Neuronal stem cell (in vitro differentiated cells): ENCODE data around the gene DCLK1.

Experiments used
- DNase-seq: peaks from one replicate; pipeline ENCODE4 v3.0.0-alpha.2; 2013; ENCODE audit warnings: low spot score
- H2AFZ ChIP-seq: one replicate; pipeline ENCODE4 v1.6.1; 2013; ENCODE audit warnings: mild to moderate bottlenecking, low read length, inconsistent platforms
- H2AK5ac ChIP-seq: 2 replicates; pipeline ENCODE4 v1.6.1; 2013; ENCODE audit warnings: low read depth, mild to moderate bottlenecking, inconsistent platforms, low read length, moderate library complexity, mixed read lengths
- H2BK120ac ChIP-seq: 2 replicates; pipeline ENCODE4 v1.6.1; 2013; ENCODE audit warnings: low read depth, mild to moderate bottlenecking, inconsistent platforms, low read length, moderate library complexity, mixed read lengths
- H2BK12ac ChIP-seq: one replicate; pipeline ENCODE4 v1.6.1; 2013; ENCODE audit warnings: low read length, inconsistent platforms
- H2BK15ac ChIP-seq: 2 replicates; pipeline ENCODE4 v1.6.1; 2013; ENCODE audit warnings: mild to moderate bottlenecking, low read length, inconsistent platforms, mixed read lengths
- H2BK5ac ChIP-seq: one replicate; pipeline ENCODE4 v1.6.1; 2013; ENCODE audit warnings: inconsistent platforms, mild to moderate bottlenecking, low read length, moderate library complexity
- H3K14ac ChIP-seq: one replicate; pipeline ENCODE4 v1.6.1; 2013; ENCODE audit warnings: low read length, inconsistent platforms
- H3K18ac ChIP-seq: 2 replicates; pipeline ENCODE4 v1.6.1; 2013; ENCODE audit warnings: low read length, inconsistent platforms
- H3K23ac ChIP-seq: 2 replicates; pipeline ENCODE4 v1.6.1; 2013; ENCODE audit warnings: low read depth, mild to moderate bottlenecking, mixed read lengths, low read length, inconsistent platforms; ENCODE audit not compliant: poor library complexity
- H3K27ac ChIP-seq: replicated peaks from 3 replicates; pipeline ENCODE4 v1.5.1; 2013; ENCODE audit warnings: low read length, inconsistent platforms
- H3K27me3 ChIP-seq, 3 experiments: 2 replicates each; pipeline ENCODE4 v1.6.1; 2013; ENCODE audit warnings: low read length in 3 of 3, mild to moderate bottlenecking in 2 of 3, inconsistent platforms in 1 of 3, low read depth in 1 of 3, mixed read lengths in 1 of 3, moderate library complexity in 1 of 3; ENCODE audit not compliant: control insufficient read depth in 3 of 3, insufficient read depth in 3 of 3
- H3K36me3 ChIP-seq, 2 donors: replicated peaks in 1 of 2; 2 replicates each; pipeline ENCODE4 v1.6.1; 2013; ENCODE audit warnings: low read length in 2 of 2; ENCODE audit not compliant: control insufficient read depth in 2 of 2, insufficient read depth in 2 of 2
- H3K4ac ChIP-seq: 2 replicates; pipeline ENCODE4 v1.6.1; 2013; ENCODE audit warnings: inconsistent platforms, mild to moderate bottlenecking, low read length, moderate library complexity
- H3K4me1 ChIP-seq, 2 donors: 1 replicate in 1 of 2; 2 replicates in 1 of 2; pipeline ENCODE4 v1.6.1; 2013; ENCODE audit warnings: low read length in 2 of 2, low read depth in 1 of 2; ENCODE audit not compliant: control insufficient read depth in 2 of 2, insufficient read depth in 1 of 2
- H3K4me2 ChIP-seq: one replicate; pipeline ENCODE4 v1.6.1; 2013; ENCODE audit warnings: mild to moderate bottlenecking, low read length, inconsistent platforms; ENCODE audit not compliant: insufficient read depth, poor library complexity, severe bottlenecking
- H3K4me3 ChIP-seq, 2 donors: 2 replicates each; pipeline ENCODE4 v1.5.1; 2013; ENCODE audit warnings: low read length in 2 of 2, mild to moderate bottlenecking in 2 of 2, inconsistent platforms in 1 of 2, moderate library complexity in 1 of 2
- H3K79me1 ChIP-seq: one replicate; pipeline ENCODE4 v1.6.1; 2013; ENCODE audit warnings: low read depth, mild to moderate bottlenecking, inconsistent platforms, low read length, moderate library complexity
- H3K9ac ChIP-seq: one replicate; pipeline ENCODE4 v1.6.1; 2013; ENCODE audit warnings: mild to moderate bottlenecking, low read depth, low read length, inconsistent platforms; ENCODE audit not compliant: poor library complexity
- H3K9me3 ChIP-seq, 2 donors: replicated peaks in 1 of 2; 2 replicates each; pipeline versions ENCODE3 to v1.6.1; 2013; ENCODE audit warnings: low read length in 2 of 2, mild to moderate bottlenecking in 2 of 2, inconsistent platforms in 1 of 2, low read depth in 1 of 2, mixed read lengths in 1 of 2, moderate library complexity in 1 of 2; ENCODE audit not compliant: control insufficient read depth in 2 of 2, insufficient read depth in 1 of 2
- H4K8ac ChIP-seq: one replicate; pipeline ENCODE4 v1.6.1; 2013; ENCODE audit warnings: low read depth, mild to moderate bottlenecking, inconsistent platforms, low read length, moderate library complexity
- H4K91ac ChIP-seq: one replicate; pipeline ENCODE4 v1.6.1; 2013; ENCODE audit warnings: low read length, low read depth, mild to moderate bottlenecking, inconsistent platforms; ENCODE audit not compliant: poor library complexity
- WGBS, 2 donors: extraction: QIAGEN DNeasy Blood & Tissue Kit; methylation state at CpG; one replicate each; pipeline ENCODE4 v1.1.7; 2013; ENCODE audit warnings: missing lambda C conversion rate in 2 of 2, mixed read lengths in 1 of 2; ENCODE audit not compliant: insufficient read length in 2 of 2, insufficient replicate concordance in 1 of 2; ENCODE audit errors: extremely low coverage in 2 of 2; 5-methylcytosine and 5-hydroxymethylcytosine counted together

Gene DCLK1

DNA sequence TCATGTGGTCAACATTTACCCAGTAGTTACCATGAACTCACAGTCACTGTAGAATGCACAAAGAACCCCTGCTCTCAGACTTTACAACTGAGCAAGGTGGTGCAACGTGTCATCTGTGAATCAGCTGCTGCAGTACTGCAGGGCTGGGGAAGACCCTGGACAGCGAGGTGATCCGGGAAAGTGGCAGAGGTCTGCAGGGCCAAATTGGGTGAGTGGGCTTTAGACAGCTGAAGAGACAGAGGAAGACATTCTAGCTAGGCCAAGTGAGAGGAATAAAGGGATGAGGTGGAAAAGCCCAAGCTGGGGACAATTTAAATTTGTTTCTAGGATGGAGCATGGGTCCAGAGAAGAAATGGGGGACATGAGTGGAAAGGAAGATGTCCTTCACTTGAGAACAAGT lies 270.5 kb downstream of the DCLK1 start:
- Histone ChIP-seq H3K27me3 (no peaks in the 10 kb centered on the region), H2BK12ac (no peak overlapping the region), H3K9me3 (no peaks in the 10 kb centered on the region), H3K79me1 (no peaks in the 10 kb centered on the region), H3K27ac (no peak overlapping the region), H3K4me2 (no peak overlapping the region), H2AFZ (no peak overlapping the region), H3K14ac (no peak overlapping the region), H3K36me3 (no peaks in the 10 kb centered on the region), H2BK5ac (no peak overlapping the region), H3K18ac (peak overlapping the region; percentile 29), H3K4ac (no peak overlapping the region), H2BK15ac (no peak overlapping the region), H3K4me3 (no peak overlapping the region), H4K8ac (no peak overlapping the region), H3K9ac (no peak overlapping the region), H2BK120ac (no peak overlapping the region), H3K23ac (no peak overlapping the region), H2AK5ac (no peak overlapping the region), H3K4me1 (peaks cover 15 to 17% of the 10 kb centered on the region in 2 donors), H4K91ac (no peak overlapping the region)
- WGBS, 2 donors = no CpG with 5 or more reads among the region's 3 CpGs
- DNase-seq = no peak

DNA sequence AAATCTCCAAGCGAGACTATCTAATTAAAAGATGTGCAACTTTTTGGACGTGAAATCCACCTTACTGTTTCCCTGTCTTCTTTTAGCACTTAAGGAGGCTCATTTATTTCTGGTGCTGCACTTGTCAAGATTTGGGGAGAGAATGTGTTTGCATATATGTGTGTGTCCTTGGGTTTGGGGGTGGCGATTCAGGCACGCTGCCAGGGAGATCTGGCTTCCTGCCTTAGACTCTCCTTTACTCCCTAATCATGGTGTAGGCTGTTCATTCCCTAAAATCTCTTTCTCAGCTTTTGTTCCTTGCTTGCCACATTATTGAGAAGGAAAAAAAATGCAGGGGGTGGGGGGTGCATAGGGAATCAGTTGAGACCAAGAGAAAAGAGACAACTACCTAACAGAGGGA lies 271.2 kb downstream of the DCLK1 start:
- no CpG with 5 or more reads among the region's 4 CpGs for WGBS, 2 donors
- Histone ChIP-seq H2BK5ac (no peak overlapping the region), H3K27me3 (no peaks in the 10 kb centered on the region), H3K23ac (no peak overlapping the region), H3K4me2 (no peak overlapping the region), H2BK12ac (no peak overlapping the region), H3K18ac (no peak overlapping the region), H3K9me3 (no peaks in the 10 kb centered on the region), H2BK120ac (no peak overlapping the region), H3K9ac (no peak overlapping the region), H3K4ac (no peak overlapping the region), H4K8ac (no peak overlapping the region), H2AFZ (no peak overlapping the region), H3K27ac (no peak overlapping the region), H3K4me3 (no peak overlapping the region), H3K14ac (no peak overlapping the region), H3K36me3 (no peaks in the 10 kb centered on the region), H2BK15ac (no peak overlapping the region), H2AK5ac (no peak overlapping the region), H4K91ac (no peak overlapping the region), H3K79me1 (no peaks in the 10 kb centered on the region), H3K4me1 (peaks cover 21% of the 10 kb centered on the region in 2 donors)
- no peak for DNase-seq

DNA sequence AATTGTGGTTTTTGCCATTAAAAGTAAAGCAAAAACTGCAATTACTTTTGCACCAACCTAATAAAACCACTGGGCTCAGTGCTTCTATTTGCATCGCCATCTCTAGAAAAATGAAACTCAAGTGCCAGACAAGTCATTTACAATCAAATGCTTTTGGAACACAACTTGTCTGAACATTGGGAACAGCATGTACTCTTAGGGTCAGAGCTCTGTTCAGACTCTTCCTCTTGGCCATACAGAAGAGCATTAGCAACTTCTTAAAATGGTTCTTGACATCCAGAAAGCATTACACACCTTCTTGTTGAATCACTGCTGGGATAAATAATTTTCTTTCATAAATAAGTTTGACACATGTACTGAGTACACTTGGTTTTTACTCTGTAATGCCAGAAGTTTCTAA lies 272.5 kb downstream of the DCLK1 start:
- Histone ChIP-seq H3K23ac (no peak overlapping the region), H3K9ac (no peak overlapping the region), H4K91ac (no peak overlapping the region), H2AK5ac (no peak overlapping the region), H3K4ac (no peak overlapping the region), H3K18ac (no peak overlapping the region), H2AFZ (no peak overlapping the region), H3K9me3 (no peaks in the 10 kb centered on the region), H2BK120ac (no peak overlapping the region), H3K36me3 (no peaks in the 10 kb centered on the region), H3K27me3 (no peaks in the 10 kb centered on the region), H2BK5ac (no peak overlapping the region), H3K27ac (no peak overlapping the region), H3K4me1 (peaks cover 21 to 23% of the 10 kb centered on the region in 2 donors), H3K4me2 (no peak overlapping the region), H3K14ac (no peak overlapping the region), H2BK15ac (no peak overlapping the region), H3K79me1 (no peaks in the 10 kb centered on the region), H4K8ac (no peak overlapping the region), H3K4me3 (no peak overlapping the region), H2BK12ac (no peak overlapping the region)
- WGBS, 2 donors = no CpG with 5 or more reads among the region's 1 CpG
- no peak for DNase-seq

DNA sequence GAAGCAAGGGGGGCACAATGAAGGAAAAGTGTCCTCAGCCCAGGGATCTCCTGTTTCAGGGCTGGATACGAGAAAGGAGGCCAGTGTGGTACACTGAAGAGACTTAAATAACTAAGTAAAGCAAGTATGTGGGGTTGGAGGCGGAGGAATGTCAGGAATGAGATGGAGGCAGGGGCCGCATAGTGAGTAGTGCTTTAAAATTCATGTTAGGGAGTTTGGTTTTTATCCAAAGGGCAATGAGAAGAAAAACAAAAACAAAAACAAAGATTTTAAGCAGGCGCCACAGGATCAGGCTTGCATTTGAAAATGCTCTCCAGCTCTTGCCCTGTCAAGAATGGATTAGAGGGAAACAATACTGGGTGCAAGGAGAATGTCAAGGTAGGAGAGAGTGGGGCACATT lies 273.4 kb downstream of the DCLK1 start:
- no peak overlapping the region for H2BK5ac ChIP-seq
- H3K18ac ChIP-seq = no peak overlapping the region
- no peak overlapping the region for H2BK12ac ChIP-seq
- no peak overlapping the region for H3K23ac ChIP-seq
- no peak overlapping the region for H3K4me3 ChIP-seq
- no peak overlapping the region for H4K91ac ChIP-seq
- H4K8ac ChIP-seq = no peak overlapping the region
- no peak overlapping the region for H2AK5ac ChIP-seq
- H3K79me1 ChIP-seq = no peaks in the 10 kb centered on the region
- H3K27me3 ChIP-seq = no peaks in the 10 kb centered on the region
- H3K27ac ChIP-seq = peak overlapping the region; percentile 55
- no peak overlapping the region for H2AFZ ChIP-seq
- no peaks in the 10 kb centered on the region for H3K36me3 ChIP-seq
- peak; percentile 35 for DNase-seq
- no peak overlapping the region for H2BK120ac ChIP-seq
- no peak overlapping the region for H2BK15ac ChIP-seq
- no peak overlapping the region for H3K9ac ChIP-seq
- no peak overlapping the region for H3K4me2 ChIP-seq
- peaks cover 21 to 23% of the 10 kb centered on the region in 2 donors for H3K4me1 ChIP-seq
- H3K14ac ChIP-seq = no peak overlapping the region
- WGBS, 2 donors = no CpG with 5 or more reads among the region's 4 CpGs
- H3K4ac ChIP-seq = no peak overlapping the region
- H3K9me3 ChIP-seq = no peaks in the 10 kb centered on the region
